Measurements from ENCODE around the gene MUC13. TPM values are rescaled to one million over a fixed set of nuclear protein-coding genes. Genes with fewer than 3 reads are reported as not detected.

MUC13 gene
- total and polyA plus RNA-seq, 11 donors: 0.08 to 0.15 TPM; not detected in 9

- TF ChIP-seq, protein P1, sequence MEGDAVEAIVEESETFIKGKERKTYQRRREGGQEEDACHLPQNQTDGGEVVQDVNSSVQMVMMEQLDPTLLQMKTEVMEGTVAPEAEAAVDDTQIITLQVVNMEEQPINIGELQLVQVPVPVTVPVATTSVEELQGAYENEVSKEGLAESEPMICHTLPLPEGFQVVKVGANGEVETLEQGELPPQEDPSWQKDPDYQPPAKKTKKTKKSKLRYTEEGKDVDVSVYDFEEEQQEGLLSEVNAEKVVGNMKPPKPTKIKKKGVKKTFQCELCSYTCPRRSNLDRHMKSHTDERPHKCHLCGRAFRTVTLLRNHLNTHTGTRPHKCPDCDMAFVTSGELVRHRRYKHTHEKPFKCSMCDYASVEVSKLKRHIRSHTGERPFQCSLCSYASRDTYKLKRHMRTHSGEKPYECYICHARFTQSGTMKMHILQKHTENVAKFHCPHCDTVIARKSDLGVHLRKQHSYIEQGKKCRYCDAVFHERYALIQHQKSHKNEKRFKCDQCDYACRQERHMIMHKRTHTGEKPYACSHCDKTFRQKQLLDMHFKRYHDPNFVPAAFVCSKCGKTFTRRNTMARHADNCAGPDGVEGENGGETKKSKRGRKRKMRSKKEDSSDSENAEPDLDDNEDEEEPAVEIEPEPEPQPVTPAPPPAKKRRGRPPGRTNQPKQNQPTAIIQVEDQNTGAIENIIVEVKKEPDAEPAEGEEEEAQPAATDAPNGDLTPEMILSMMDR (IDR thresholded peaks at IDR 0.05): no peak
- TF ChIP-seq POLR2A (IDR thresholded peaks at IDR 0.05): no peak
- ATAC-seq: no peak
- Histone ChIP-seq H3K36me3 (peaks cover 0 to 48% (median 24%) of the 10 kb centered on the region in 9 donors), H3K9me3 (no peaks in the 10 kb centered on the region), H3K4me3 (no peak overlapping the region), H3K27me3 (no peaks in the 10 kb centered on the region), H3K27ac (peak overlapping the region in 1 of 12 donors; percentile 84), H3K4me1 (peaks cover 0 to 64% (median 11%) of the 10 kb centered on the region in 12 donors)
- WGBS, 4 donors: 82 to 94% (median 89%) methylated on average over 1 of the region's 1 CpG
- intact Hi-C loops (cut with DNase I): no loop called here
- no peak for DNase-seq
Measured at GRCh38 chr3:124965413-124965812, 30.9 kb upstream of the MUC13 start.

DNA sequence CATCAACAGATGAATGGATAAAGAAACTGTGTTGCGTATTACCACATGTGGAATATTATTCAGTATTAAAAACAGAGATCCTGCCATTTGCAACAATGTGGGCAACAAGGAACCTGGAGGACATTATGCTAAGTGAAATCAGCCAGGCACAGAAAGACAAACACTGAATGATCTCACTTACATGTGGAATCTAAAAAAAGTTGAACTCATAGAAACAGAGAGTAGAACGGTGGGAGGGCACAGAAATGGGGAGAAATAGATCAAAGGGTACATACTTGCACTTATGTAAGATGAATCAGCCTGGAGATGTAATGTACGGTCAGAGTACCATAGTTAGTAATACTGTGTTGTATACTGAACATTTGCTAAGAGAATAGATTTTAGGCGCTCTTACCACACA is 29.8 kb upstream of the MUC13 start:
- Histone ChIP-seq H3K4me3 (no peak overlapping the region), H3K9me3 (no peaks in the 10 kb centered on the region), H3K27ac (peak overlapping the region in 4 of 12 donors; percentile 4 to 35 (median 14)), H3K4me1 (peaks cover 0 to 56% (median 11%) of the 10 kb centered on the region in 12 donors), H3K27me3 (no peaks in the 10 kb centered on the region), H3K36me3 (peaks cover 0 to 37% (median 15%) of the 10 kb centered on the region in 9 donors)
- DNase-seq: no peak
- intact Hi-C loops (cut with DNase I): no loop called here
- TF ChIP-seq POLR2A (IDR thresholded peaks at IDR 0.05): no peak
- TF ChIP-seq, protein P1 (IDR thresholded peaks at IDR 0.05): no peak
- 65 to 74% (median 69%) methylated on average over 4 of the region's 4 CpGs for WGBS, 4 donors
- no peak for ATAC-seq

GRCh38 chr3:124963755-124964154 is 29.2 kb upstream of the MUC13 start:
- Histone ChIP-seq H3K27me3 (no peaks in the 10 kb centered on the region), H3K27ac (peak overlapping the region in 5 of 12 donors; percentile 4 to 35 (median 9)), H3K4me3 (no peak overlapping the region), H3K4me1 (peaks cover 0 to 50% (median 11%) of the 10 kb centered on the region in 12 donors), H3K36me3 (peaks cover 0 to 31% (median 9%) of the 10 kb centered on the region in 9 donors), H3K9me3 (no peaks in the 10 kb centered on the region)
- ATAC-seq (peak; percentile 19 to 71 (median 50)), DNase-seq (no peak)
- no peak for TF ChIP-seq POLR2A (IDR thresholded peaks at IDR 0.05)
- TF ChIP-seq, protein P1 (IDR thresholded peaks at IDR 0.05): no peak
- intact Hi-C loops (cut with DNase I): no loop called here
- WGBS, 4 donors: 23 to 41% (median 34%) methylated on average over 3 of the region's 3 CpGs

DNA sequence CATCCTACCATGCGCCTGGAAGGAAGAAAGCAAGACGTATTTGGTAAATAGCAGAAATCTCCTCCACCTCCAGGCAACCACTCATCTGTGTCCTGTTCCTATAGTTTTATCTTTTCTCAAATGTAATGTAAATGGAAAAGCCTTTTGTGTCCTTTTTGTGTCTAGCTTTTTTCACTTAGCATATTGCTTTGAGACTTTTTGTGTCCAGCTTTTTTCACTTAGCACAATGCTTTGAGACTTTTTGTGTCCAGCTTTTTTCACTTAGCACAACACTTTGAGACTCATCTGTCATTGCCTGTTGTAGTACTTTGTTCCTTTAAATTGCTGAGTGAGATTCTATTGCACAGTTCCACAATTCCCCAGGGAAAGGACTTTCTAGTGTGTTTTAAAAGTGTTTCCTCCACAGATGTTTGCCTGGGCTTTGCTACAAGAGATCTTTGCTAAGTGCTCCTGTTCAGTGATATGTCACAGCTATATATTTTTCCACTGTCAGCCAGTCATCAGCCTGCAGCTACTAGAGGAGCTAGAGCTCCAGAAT is 27.9 kb upstream of the MUC13 start:
- H3K27me3 ChIP-seq: no peaks in the 10 kb centered on the region
- peaks cover 0 to 37% (median 11%) of the 10 kb centered on the region in 12 donors for H3K4me1 ChIP-seq
- intact Hi-C loops (cut with DNase I): no loop called here
- TF ChIP-seq, protein P1 (IDR thresholded peaks at IDR 0.05): no peak
- peak overlapping the region in 1 of 12 donors; percentile 6 for H3K27ac ChIP-seq
- no peak overlapping the region for H3K4me3 ChIP-seq
- 95 to 98% (median 96%) methylated on average over 2 of the region's 2 CpGs for WGBS, 4 donors
- ATAC-seq: no peak
- peaks cover 0 to 18% (median 0%) of the 10 kb centered on the region in 9 donors for H3K36me3 ChIP-seq
- no peaks in the 10 kb centered on the region for H3K9me3 ChIP-seq
- DNase-seq: no peak
